Transverse colon (tissue), 4 donors: ENCODE results near the gene PRKCA. TPM values are rescaled to one million over a fixed set of nuclear protein-coding genes. Genes with fewer than 3 reads are reported as not detected.

Experiments used
- DNase-seq: peaks from one replicate; pipeline ENCODE4 v3.0.0-alpha.2; 2019
- H3K27ac ChIP-seq, 4 donors: fragments of 200-600 bp; sonication (generic); 2 replicates each; pipeline ENCODE4 v1.5.1; 2016 to 2018; ENCODE audit warnings: inconsistent platforms in 4 of 4
- H3K27me3 ChIP-seq: fragments of 200-600 bp; sonication (generic); 2 replicates; pipeline ENCODE4 v1.5.1; 2017; ENCODE audit warnings: inconsistent platforms
- H3K36me3 ChIP-seq, 4 donors: fragments of 200-600 bp; sonication (generic); 2 replicates each; pipeline ENCODE4 v1.5.1; 2017 to 2019; ENCODE audit warnings: inconsistent platforms in 4 of 4
- H3K4me1 ChIP-seq, 4 donors: fragments of 200-600 bp; sonication (generic); 2 replicates each; pipeline ENCODE4 v1.5.1; 2017 to 2020; ENCODE audit warnings: inconsistent platforms in 4 of 4
- H3K4me3 ChIP-seq, 4 donors: fragments of 200-600 bp; sonication (generic); 1 replicate in 1 of 4; 2 replicates in 3 of 4; pipeline versions ENCODE4 v1.5.1 to v1.6.1; 2017 to 2019; ENCODE audit warnings: inconsistent platforms in 4 of 4
- H3K9me3 ChIP-seq, 2 donors: fragments of 200-600 bp; sonication (generic); 2 replicates each; pipeline ENCODE4 v1.5.1; 2017 to 2019; ENCODE audit warnings: inconsistent platforms in 2 of 2
- CTCF ChIP-seq, 5 experiments: fragments of 200-600 bp in 3 of 5; fragments of 450-650 bp in 2 of 5; sonication (generic) in 3 of 5; IDR thresholded peaks; 1 replicate in 2 of 5; 2 replicates in 3 of 5; pipeline ENCODE4 v1.5.1; 2016 to 2017; ENCODE audit warnings: antibody characterized with exemption in 5 of 5, inconsistent platforms in 3 of 5, mild to moderate bottlenecking in 2 of 5, moderate library complexity in 1 of 5
- EP300 ChIP-seq: sonication (generic); formaldehyde crosslinking; IDR thresholded peaks from one replicate; pipeline ENCODE4 v1.6.1; 2017; ENCODE audit warnings: antibody characterized with exemption, low read depth
- POLR2A ChIP-seq: fragments of 450-650 bp; IDR thresholded peaks from one replicate; pipeline ENCODE4 v1.6.1; 2016; ENCODE audit warnings: antibody characterized with exemption, mild to moderate bottlenecking, moderate library complexity
- POLR2AphosphoS5 ChIP-seq, 3 donors: sonication (generic); formaldehyde crosslinking; IDR thresholded peaks; one replicate each; pipeline ENCODE4 v1.6.1; 2016; ENCODE audit warnings: antibody characterized with exemption in 3 of 3
- WGBS, 2 donors: methylation state at CpG; one replicate each; pipeline ENCODE4 v1.1.5; 2018; ENCODE audit warnings: low coverage in 1 of 2; 5-methylcytosine and 5-hydroxymethylcytosine counted together
- in situ Hi-C, 4 donors: fragments of 200-750 bp; cut with MboI; loops; one replicate each; pipeline versions ENCODE4 v1.15.0 to v1.15.1; 2017; ENCODE audit warnings: low sequenced_read_pairs in 3 of 4, low pct_ligation_motif_present in 1 of 4, low pct_unique_long_range_greater_than_20kb in 1 of 4
- intact Hi-C: fragments of 100-400 bp; cut with DNase I; formaldehyde crosslinking; loops from one replicate; pipeline ENCODE4 v1.15.1; 2023; ENCODE audit warnings: low total_unique reads
- total RNA-seq, 4 donors: library from RNA; depleted of rRNA; stranded (reverse); fragments of >200 nt; gene quantifications; one replicate each; pipeline ENCODE4 v1.1.0, GENCODE V29; 2016

The PRKCA gene
- total RNA-seq, 4 donors from 2014 or later: 16.1 to 49.7 (median 31.7) TPM

- in situ Hi-C loops: no loop called here
- no peaks in the 10 kb centered on the region for H3K4me1 ChIP-seq
- no peaks in the 10 kb centered on the region for H3K36me3 ChIP-seq
- H3K4me3 ChIP-seq: no peak overlapping the region
- intact Hi-C loops: no loop called here
- no peaks in the 10 kb centered on the region for H3K27me3 ChIP-seq
- no peak overlapping the region for H3K27ac ChIP-seq
- H3K9me3 ChIP-seq: no peaks in the 10 kb centered on the region
- TF ChIP-seq POLR2A (no peak), EP300 (no peak)
- WGBS, 2 donors: 97 to 100% methylated on average over 4 to 7 of the region's 7 CpGs
- no peak for DNase-seq
Measured at GRCh38 chr17:66480802-66481201, 178.4 kb downstream of the PRKCA start.

DNA sequence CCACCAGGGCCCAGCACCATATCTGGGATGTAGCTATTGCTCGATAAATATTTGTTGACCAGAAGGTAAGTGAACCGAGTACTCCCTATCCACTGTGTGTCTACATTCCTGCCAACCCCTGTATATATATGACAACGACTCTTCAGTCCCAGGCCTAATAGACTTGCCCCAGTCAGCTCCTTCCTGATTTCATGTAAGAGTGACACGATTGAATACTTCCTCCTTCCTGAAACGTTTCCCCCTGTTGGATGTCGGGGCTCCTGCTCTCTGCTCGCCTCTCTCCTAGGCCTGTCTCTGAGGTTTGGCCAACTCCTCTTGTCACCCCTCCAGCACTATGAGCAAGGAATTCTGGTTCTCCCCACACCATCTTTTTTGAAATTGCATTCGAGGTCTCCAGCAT, 178.9 kb downstream of the PRKCA start:
- no peak for DNase-seq
- in situ Hi-C loops: no loop called here
- H3K27ac ChIP-seq: no peak overlapping the region
- no peaks in the 10 kb centered on the region for H3K36me3 ChIP-seq
- TF ChIP-seq POLR2A (no peak), CTCF (IDR thresholded peaks at IDR 0.05) (no peak), POLR2AphosphoS5 (IDR thresholded peaks at IDR 0.05) (no peak), EP300 (no peak)
- no peak overlapping the region for H3K4me3 ChIP-seq
- H3K9me3 ChIP-seq: no peaks in the 10 kb centered on the region
- H3K4me1 ChIP-seq: no peaks in the 10 kb centered on the region
- intact Hi-C loops: no loop called here
- H3K27me3 ChIP-seq: no peaks in the 10 kb centered on the region
- WGBS, 2 donors: 79 to 90% methylated on average over 6 to 8 of the region's 8 CpGs

DNA sequence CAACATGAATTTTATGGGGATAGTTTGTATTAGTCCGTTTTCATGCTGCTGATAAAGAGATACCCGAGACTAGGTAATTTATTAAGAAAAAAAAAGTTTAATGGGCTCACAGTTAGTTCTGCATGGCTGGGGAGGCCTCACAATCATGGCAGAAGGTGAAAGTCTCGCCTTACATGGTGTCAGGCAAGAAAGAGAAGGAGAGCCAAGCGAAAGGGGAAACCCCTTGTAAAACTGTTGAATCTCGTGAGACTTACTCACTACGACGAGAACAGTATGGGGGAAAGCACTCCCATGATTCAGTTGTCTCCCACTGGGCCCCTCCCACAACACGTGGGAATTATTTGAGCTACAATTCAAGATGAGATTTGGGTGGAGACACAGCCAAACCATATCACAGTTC, 181.5 kb downstream of the PRKCA start:
- no peak overlapping the region for H3K27ac ChIP-seq
- no peaks in the 10 kb centered on the region for H3K9me3 ChIP-seq
- H3K36me3 ChIP-seq: no peaks in the 10 kb centered on the region
- no peak for TF ChIP-seq EP300
- TF ChIP-seq POLR2A: no peak
- no peak for TF ChIP-seq POLR2AphosphoS5 (IDR thresholded peaks at IDR 0.05)
- TF ChIP-seq CTCF (IDR thresholded peaks at IDR 0.05): no peak
- no peaks in the 10 kb centered on the region for H3K27me3 ChIP-seq
- DNase-seq: no peak
- peaks cover 0 to 10% (median 4%) of the 10 kb centered on the region in 4 donors for H3K4me1 ChIP-seq
- intact Hi-C loops: no loop called here
- 82 to 100% methylated on average over 2 to 8 of the region's 8 CpGs for WGBS, 2 donors
- in situ Hi-C loops: no loop called here
- no peak overlapping the region for H3K4me3 ChIP-seq

DNA sequence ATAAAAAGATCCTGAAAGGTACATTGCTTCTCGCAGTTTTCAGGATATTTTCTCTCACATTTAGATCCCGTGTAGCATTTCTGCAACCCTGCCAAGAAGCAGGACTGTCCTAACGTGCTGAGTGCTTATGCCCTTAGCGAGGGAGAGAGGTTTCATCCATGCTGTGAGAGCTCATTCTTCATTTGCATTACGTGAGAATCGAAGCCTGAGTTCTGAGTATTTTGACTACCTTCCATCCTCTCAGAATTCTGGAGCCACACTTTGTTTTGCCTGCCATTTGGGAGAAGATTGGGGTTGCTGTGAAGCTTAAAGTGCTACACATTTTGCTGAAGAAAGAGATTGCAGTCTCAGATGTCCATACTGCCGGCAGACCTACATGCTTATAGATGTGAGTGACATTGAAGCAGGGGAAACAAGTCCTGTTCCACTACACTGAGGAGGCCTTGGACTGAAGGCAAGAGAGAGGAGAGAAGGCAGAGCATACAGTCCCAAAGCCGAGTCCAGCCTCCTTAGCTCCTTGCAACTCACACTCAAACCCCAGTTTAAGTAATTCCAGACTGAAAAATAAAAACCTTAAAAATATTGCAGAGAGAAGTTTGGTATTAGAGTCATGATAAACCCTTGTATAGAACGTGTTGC, 183.0 kb downstream of the PRKCA start:
- no peak overlapping the region for H3K27ac ChIP-seq
- WGBS, 2 donors: 70 to 82% methylated on average over 7 to 9 of the region's 9 CpGs
- H3K4me1 ChIP-seq: peaks cover 0 to 18% (median 4%) of the 10 kb centered on the region in 4 donors
- no peaks in the 10 kb centered on the region for H3K36me3 ChIP-seq
- no peaks in the 10 kb centered on the region for H3K27me3 ChIP-seq
- H3K4me3 ChIP-seq: no peak overlapping the region
- H3K9me3 ChIP-seq: no peaks in the 10 kb centered on the region
- in situ Hi-C loops: no loop called here
- DNase-seq: no peak
- intact Hi-C loops: no loop called here
- TF ChIP-seq POLR2AphosphoS5 (IDR thresholded peaks at IDR 0.05): no peak
- no peak for TF ChIP-seq POLR2A
- TF ChIP-seq EP300: no peak
- TF ChIP-seq CTCF (IDR thresholded peaks at IDR 0.05): no peak

- TF ChIP-seq POLR2A: no peak
- TF ChIP-seq EP300: no peak
- no peak for TF ChIP-seq CTCF (IDR thresholded peaks at IDR 0.05)
- TF ChIP-seq POLR2AphosphoS5 (IDR thresholded peaks at IDR 0.05): no peak
- DNase-seq: no peak
- in situ Hi-C loops (no loop called here), intact Hi-C loops (no loop called here)
- Histone ChIP-seq H3K4me3 (no peak overlapping the region), H3K36me3 (no peaks in the 10 kb centered on the region), H3K4me1 (peaks cover 0 to 18% (median 4%) of the 10 kb centered on the region in 4 donors), H3K27me3 (no peaks in the 10 kb centered on the region), H3K9me3 (no peaks in the 10 kb centered on the region), H3K27ac (no peak overlapping the region)
- 92 to 94% methylated on average over 3 of the region's 3 CpGs for WGBS, 2 donors
Measured at GRCh38 chr17:66487121-66487520, 184.7 kb downstream of the PRKCA start.
